Activated CD8-positive, alpha-beta memory T cell treated with anti-CD3 and anti-CD28 coated beads for 4 hours (primary cell): ENCODE measurements around the gene EMC8.
"Not testable (repeated sequence)": the region's sequence is repeated elsewhere in the genome, so short reads cannot be mapped to it uniquely, and the experiment has no call there.

ENCODE experiments used
- DNase-seq, 2 donors: peaks; one replicate each; pipeline ENCODE4 v3.0.0-alpha.2; 2020; ENCODE audit warnings: low read depth in 2 of 2

The EMC8 gene

GRCh38 chr16:85835227-85835751 lies 35.9 kb upstream of the EMC8 start:
- DNase-seq, result no peak

- DNase-seq, result no peak
Observed at GRCh38 chr16:85834741-85835140, 35.4 kb upstream of the EMC8 start.

- no peak for DNase-seq
Observed at GRCh38 chr16:85833219-85833920, 34.0 kb upstream of the EMC8 start.

GRCh38 chr16:85832570-85833218 lies 33.4 kb upstream of the EMC8 start:
- no peak for DNase-seq

- no peak for DNase-seq
Observed at GRCh38 chr16:85830821-85831220, 31.5 kb upstream of the EMC8 start.

GRCh38 chr16:85829751-85830445 lies 30.6 kb upstream of the EMC8 start:
- DNase-seq, result no peak

GRCh38 chr16:85829171-85829719 lies 29.9 kb upstream of the EMC8 start:
- no peak for DNase-seq

- DNase-seq, result no peak
Observed at GRCh38 chr16:85828166-85828565, 28.8 kb upstream of the EMC8 start.

GRCh38 chr16:85826686-85827247 lies 27.4 kb upstream of the EMC8 start:
- DNase-seq, result no peak

- DNase-seq, result no peak
Observed at GRCh38 chr16:85825326-85825725, 26.0 kb upstream of the EMC8 start.

GRCh38 chr16:85824161-85825135 lies 25.1 kb upstream of the EMC8 start:
- no peak for DNase-seq

GRCh38 chr16:85823328-85823920 lies 24.1 kb upstream of the EMC8 start:
- DNase-seq, result no peak

- no peak for DNase-seq
Observed at GRCh38 chr16:85822145-85822544, 22.8 kb upstream of the EMC8 start.

GRCh38 chr16:85821390-85822135 lies 22.2 kb upstream of the EMC8 start:
- DNase-seq, result peak; percentile 48 to 60

GRCh38 chr16:85820604-85821372 lies 21.4 kb upstream of the EMC8 start:
- DNase-seq, result no peak

- no peak for DNase-seq
Observed at GRCh38 chr16:85819771-85820170, 20.4 kb upstream of the EMC8 start.

GRCh38 chr16:85819245-85819644 lies 19.9 kb upstream of the EMC8 start:
- peak; percentile 67 to 69 for DNase-seq

GRCh38 chr16:85817195-85817594 lies 17.9 kb upstream of the EMC8 start:
- DNase-seq, result not testable (repeated sequence)

- DNase-seq, result no peak
Observed at GRCh38 chr16:85816159-85816558, 16.8 kb upstream of the EMC8 start.
